Neural cell (in vitro differentiated cells): Measurements from ENCODE around the gene TMEM235. TPM values are rescaled to one million over a fixed set of nuclear protein-coding genes. Genes with fewer than 3 reads are reported as not detected.

Experiments
- H2AFZ ChIP-seq: fragments of 200-600, 300-800 bp; sonication (generic), shearing (Covaris generic); 2 replicates; pipeline ENCODE4 v1.6.0; 2014; ENCODE audit warnings: low read depth, mild to moderate bottlenecking, antibody characterized with exemption, low read length, moderate library complexity
- H3F3A ChIP-seq: fragments of 200-600 bp; shearing (Covaris generic); 2 replicates; pipeline ENCODE4 v1.6.1; 2016; ENCODE audit warnings: mild to moderate bottlenecking, moderate library complexity, mixed read lengths, antibody characterized with exemption, low read length; ENCODE audit not compliant: insufficient read depth, poor library complexity, severe bottlenecking
- H3K27ac ChIP-seq: fragments of 200-600, 300-800 bp; sonication (generic), shearing (Covaris generic); 2 replicates; pipeline ENCODE4 v1.5.1; 2014; ENCODE audit warnings: mild to moderate bottlenecking, low read length, moderate library complexity
- H3K27me3 ChIP-seq: fragments of 300-800, 200-600 bp; sonication (generic), shearing (Covaris generic); 2 replicates; pipeline ENCODE4 v1.6.0; 2014; ENCODE audit warnings: mild to moderate bottlenecking, low read depth, low read length, moderate library complexity; ENCODE audit not compliant: insufficient read depth
- H3K36me3 ChIP-seq: fragments of 300-800, 200-600 bp; sonication (generic), shearing (Covaris generic); 2 replicates; pipeline ENCODE4 v1.5.1; 2014; ENCODE audit warnings: mild to moderate bottlenecking, antibody characterized with exemption, low read length, moderate library complexity; ENCODE audit not compliant: insufficient read depth
- H3K4me2 ChIP-seq: fragments of 300-800, 200-600 bp; sonication (generic), shearing (Covaris generic); 2 replicates; pipeline ENCODE4 v1.6.0; 2014; ENCODE audit warnings: mild to moderate bottlenecking, low read length
- H3K4me3 ChIP-seq: fragments of 300-800, 200-600 bp; sonication (generic), shearing (Covaris generic); 2 replicates; pipeline ENCODE4 v1.5.1; 2014; ENCODE audit warnings: mild to moderate bottlenecking, low read length, moderate library complexity
- H3K79me2 ChIP-seq: fragments of 200-600 bp; shearing (Covaris generic); replicated peaks from 2 replicates; pipeline ENCODE4 v1.6.0; 2014; ENCODE audit warnings: mild to moderate bottlenecking, low read length, moderate library complexity; ENCODE audit not compliant: insufficient read depth
- H3K9ac ChIP-seq: fragments of 300-800, 200-600 bp; sonication (generic), shearing (Covaris generic); 2 replicates; pipeline ENCODE4 v1.6.1; 2016; ENCODE audit warnings: mild to moderate bottlenecking, low read length, mixed read lengths
- H3K9me2 ChIP-seq: fragments of 200-600 bp; shearing (Covaris generic); 2 replicates; pipeline ENCODE4 v1.6.1; 2016; ENCODE audit warnings: mild to moderate bottlenecking, low read length, mixed read lengths; ENCODE audit not compliant: insufficient read depth
- H3K9me3 ChIP-seq: fragments of 200-600, 300-800 bp; sonication (generic), shearing (Covaris generic); 2 replicates; pipeline ENCODE4 v1.6.1; 2016; ENCODE audit warnings: mild to moderate bottlenecking, mixed run types, low read length, moderate library complexity, mixed read lengths
- H4K20me1 ChIP-seq: fragments of 200-600 bp; shearing (Covaris generic); 2 replicates; pipeline ENCODE4 v1.6.1; 2016; ENCODE audit warnings: mild to moderate bottlenecking, mixed run types; ENCODE audit not compliant: insufficient read depth
- CTCF ChIP-seq: fragments of 450-650 bp; IDR thresholded peaks from 2 replicates; pipeline ENCODE4 v1.5.1; 2014; ENCODE audit warnings: antibody characterized with exemption, mild to moderate bottlenecking, moderate library complexity; ENCODE audit not compliant: poor library complexity, severe bottlenecking
- EP300 ChIP-seq: fragments of 450-650 bp; conservative IDR thresholded peaks from 2 replicates; pipeline ENCODE4 v1.6.1; 2014; ENCODE audit warnings: antibody characterized with exemption, mild to moderate bottlenecking, moderate library complexity; ENCODE audit not compliant: poor library complexity, severe bottlenecking
- EZH2 ChIP-seq: fragments of 200-600, 300-800 bp; shearing (Covaris generic), sonication (generic); IDR thresholded peaks from 2 replicates; pipeline ENCODE4 v1.6.1; 2014; ENCODE audit warnings: antibody characterized with exemption, low read length, borderline replicate concordance, mild to moderate bottlenecking; ENCODE audit not compliant: insufficient read depth, poor library complexity, severe bottlenecking
- MXI1 ChIP-seq: fragments of 450-650 bp; conservative IDR thresholded peaks from 2 replicates; pipeline ENCODE4 v1.6.1; 2014; ENCODE audit warnings: antibody characterized with exemption, mild to moderate bottlenecking; ENCODE audit not compliant: poor library complexity, severe bottlenecking
- POLR2AphosphoS5 ChIP-seq: IDR thresholded peaks from 2 replicates; pipeline ENCODE4 v1.6.1; 2012
- REST ChIP-seq: IDR thresholded peaks from 2 replicates; pipeline ENCODE4 v1.6.1; 2012; ENCODE audit warnings: borderline replicate concordance
- SMC3 ChIP-seq: fragments of 450-650 bp; conservative IDR thresholded peaks from 2 replicates; pipeline ENCODE4 v1.6.1; 2014; ENCODE audit warnings: antibody characterized with exemption, mild to moderate bottlenecking, moderate library complexity; ENCODE audit not compliant: poor library complexity
- TAF1 ChIP-seq: IDR thresholded peaks from 2 replicates; pipeline ENCODE4 v1.6.1; 2012; ENCODE audit warnings: low read depth
- polyA plus RNA-seq: library from polyadenylated mRNA; depleted of rRNA; stranded (reverse); fragments of >200 nt; gene quantifications from 2 replicates; pipeline ENCODE4 v1.2.3, GENCODE V29; 2014

The TMEM235 gene
- polyA plus RNA-seq, 1 donor from 2014 or later, result not detected

- Histone ChIP-seq H3K79me2 (peaks cover 13% of the 10 kb centered on the region), H3F3A (no peaks in the 10 kb centered on the region), H3K27me3 (no peaks in the 10 kb centered on the region), H3K27ac (no peak overlapping the region), H3K9me3 (no peaks in the 10 kb centered on the region), H3K9me2 (no peaks in the 10 kb centered on the region), H4K20me1 (no peaks in the 10 kb centered on the region), H3K9ac (no peak overlapping the region), H3K36me3 (no peaks in the 10 kb centered on the region), H3K4me3 (no peak overlapping the region), H3K4me2 (no peak overlapping the region), H2AFZ (no peak overlapping the region)
- TF ChIP-seq SMC3 (no peak), REST (no peak), MXI1 (no peak), EP300 (no peak), CTCF (no peak), EZH2 (no peak), POLR2AphosphoS5 (no peak)
These were observed 20.4 kb upstream of the TMEM235 start for GRCh38 chr17:78211032-78211431.

- H2AFZ ChIP-seq, result no peak within 1 kb of the TSS
These were observed 17.3 kb upstream of the TMEM235 start, which contains the start of gene BIRC5 for GRCh38 chr17:78214016-78214705. Gene BIRC5, plus strand, starts transcription at chr17:78214253. Its CDS starts 64 bp downstream, at chr17:78214317.

More at GRCh38 chr17:78214016-78214705, 17.3 kb upstream of the TMEM235 start, which contains the start of gene BIRC5:
- H3K4me3 ChIP-seq, result peak within 1 kb of the TSS; percentile 77
- H3K9ac ChIP-seq, result no peak within 1 kb of the TSS
- H3K9me3 ChIP-seq, result no peaks in the 10 kb centered on the region
- no peaks in the 10 kb centered on the region for H3K27me3 ChIP-seq
- H4K20me1 ChIP-seq, result no peaks in the 10 kb centered on the region
- H3K4me2 ChIP-seq, result peak within 1 kb of the TSS; percentile 73
- no peaks in the 10 kb centered on the region for H3F3A ChIP-seq
- H3K79me2 ChIP-seq, result peaks cover 13% of the 10 kb centered on the region
- no peaks in the 10 kb centered on the region for H3K36me3 ChIP-seq
- TF ChIP-seq SMC3, result peak; percentile 14
- TF ChIP-seq MXI1, result peak; percentile 100
- peak; percentile 38 for TF ChIP-seq POLR2AphosphoS5
- TF ChIP-seq TAF1, result no peak
- H3K9me2 ChIP-seq, result no peaks in the 10 kb centered on the region
- H3K27ac ChIP-seq, result no peak within 1 kb of the TSS
